ENCODE measurements around the gene CRYBG3.
"Not testable (repeated sequence)": the region's sequence is repeated elsewhere in the genome, so short reads cannot be mapped to it uniquely, and the experiment has no call there.

The CRYBG3 gene

GRCh38 chr3:97901313-97902248 is 79.8 kb downstream of the CRYBG3 start:
- DNase-seq = no peak

- DNase-seq = not testable (repeated sequence)
These were observed 88.0 kb downstream of the CRYBG3 start for GRCh38 chr3:97909830-97910229.

GRCh38 chr3:97910236-97910831 is 88.5 kb downstream of the CRYBG3 start:
- DNase-seq = not testable (repeated sequence)

DNA sequence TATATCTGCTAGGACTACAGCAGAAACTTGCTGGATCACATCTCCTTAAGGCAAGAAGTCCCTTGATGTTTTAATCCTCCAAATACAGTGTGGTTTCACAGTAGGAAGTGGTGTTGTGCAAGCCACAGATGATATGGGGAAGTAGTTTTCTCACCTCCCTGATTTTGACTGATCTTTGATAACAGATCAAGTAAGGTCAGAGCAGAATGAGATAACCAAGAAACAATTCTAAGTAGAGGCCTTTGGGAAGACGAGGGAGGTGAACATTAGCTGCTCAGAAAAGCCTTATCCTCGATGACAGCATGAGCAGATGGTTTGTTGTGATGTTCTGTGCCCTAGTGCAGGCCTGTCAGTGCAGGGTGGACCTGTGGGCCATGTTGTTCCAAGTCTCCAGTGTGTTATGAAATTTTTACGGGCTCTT is 89.1 kb downstream of the CRYBG3 start:
- DNase-seq = no peak

- no peak for DNase-seq
These were observed 89.6 kb downstream of the CRYBG3 start for GRCh38 chr3:97911459-97911858.

DNA sequence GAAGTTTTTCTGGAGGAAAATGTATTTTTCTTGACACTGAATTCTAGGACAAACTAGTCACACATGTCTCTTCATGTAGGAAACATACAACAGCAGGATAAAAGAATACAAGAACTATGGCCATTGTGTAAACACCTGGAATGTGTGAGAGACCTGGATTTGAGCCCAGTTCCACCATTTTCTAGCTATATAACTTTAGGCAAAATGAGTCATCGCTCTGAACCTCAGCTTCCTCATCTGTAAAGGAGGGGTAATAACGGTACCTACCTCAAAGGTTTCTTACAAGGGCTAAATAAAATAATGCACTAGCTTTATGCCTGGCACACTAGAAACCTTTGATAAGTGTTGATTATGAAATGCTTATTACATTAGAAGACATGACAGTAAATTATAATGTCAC is 92.6 kb downstream of the CRYBG3 start:
- no peak for DNase-seq

GRCh38 chr3:97916576-97916975 is 94.8 kb downstream of the CRYBG3 start:
- no peak for DNase-seq

DNA sequence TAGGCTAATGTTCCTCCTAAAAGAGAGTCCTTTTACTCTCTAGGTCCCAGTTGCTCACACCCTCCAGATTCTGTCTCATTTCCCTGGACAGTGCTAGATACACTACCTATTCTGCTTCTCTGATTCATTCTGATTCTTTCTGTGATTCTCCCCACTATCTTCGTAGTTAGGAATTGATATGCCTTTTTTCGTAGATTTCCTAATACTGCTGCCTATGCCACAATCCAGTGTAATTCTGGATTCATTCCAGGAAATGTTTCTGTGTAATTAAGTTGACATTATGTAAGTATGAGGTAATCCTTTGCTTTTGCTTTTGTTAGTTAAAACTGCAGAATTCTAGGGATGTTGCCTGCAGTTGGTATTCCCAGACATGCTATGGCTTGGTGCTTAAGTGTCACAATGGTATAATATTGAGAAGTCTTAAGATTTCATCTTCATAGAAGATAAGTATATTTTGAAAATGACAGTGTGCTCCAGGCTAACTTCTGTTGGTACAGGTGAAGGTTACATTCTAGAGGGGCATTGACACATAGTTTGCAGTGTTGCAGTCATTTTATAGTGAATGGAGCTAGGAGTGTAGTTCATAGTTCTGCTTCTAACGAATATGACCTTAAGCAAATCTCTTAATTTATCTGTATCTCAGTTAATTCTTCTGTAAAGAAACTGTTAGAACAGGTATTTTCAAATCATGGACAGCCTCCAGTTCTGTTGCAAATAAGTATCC is 96.2 kb downstream of the CRYBG3 start:
- DNase-seq = no peak

- no peak for DNase-seq
These were observed 105.9 kb downstream of the CRYBG3 start for GRCh38 chr3:97927704-97928103.

- no peak for DNase-seq
These were observed 107.2 kb downstream of the CRYBG3 start for GRCh38 chr3:97928986-97929385.

DNA sequence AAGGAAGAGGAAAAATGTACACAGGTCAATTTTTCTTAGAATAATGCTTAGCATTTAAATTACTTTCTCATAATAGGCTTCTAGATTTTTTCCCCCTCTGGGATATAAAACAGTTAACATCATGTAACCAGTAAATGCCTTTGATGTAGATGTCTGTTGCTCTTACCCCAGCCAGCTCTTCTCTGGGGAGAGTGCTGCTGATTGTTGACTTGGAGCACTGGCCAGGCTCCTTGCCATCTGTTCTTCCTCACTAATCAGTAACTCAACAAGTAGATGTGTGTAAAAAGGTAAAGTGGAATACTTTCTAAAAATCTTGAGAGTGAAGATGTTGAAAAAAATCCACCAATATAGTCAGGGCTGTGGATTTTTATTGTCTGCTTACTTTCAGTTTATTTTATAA is 108.2 kb downstream of the CRYBG3 start:
- no peak for DNase-seq

- no peak for DNase-seq
These were observed 109.4 kb downstream of the CRYBG3 start for GRCh38 chr3:97931218-97931617.

GRCh38 chr3:97932387-97932801 is 110.6 kb downstream of the CRYBG3 start:
- DNase-seq = no peak

- no peak for DNase-seq
These were observed 113.3 kb downstream of the CRYBG3 start for GRCh38 chr3:97934980-97935695.

- no peak for DNase-seq
These were observed 114.0 kb downstream of the CRYBG3 start for GRCh38 chr3:97935842-97936241.

DNA sequence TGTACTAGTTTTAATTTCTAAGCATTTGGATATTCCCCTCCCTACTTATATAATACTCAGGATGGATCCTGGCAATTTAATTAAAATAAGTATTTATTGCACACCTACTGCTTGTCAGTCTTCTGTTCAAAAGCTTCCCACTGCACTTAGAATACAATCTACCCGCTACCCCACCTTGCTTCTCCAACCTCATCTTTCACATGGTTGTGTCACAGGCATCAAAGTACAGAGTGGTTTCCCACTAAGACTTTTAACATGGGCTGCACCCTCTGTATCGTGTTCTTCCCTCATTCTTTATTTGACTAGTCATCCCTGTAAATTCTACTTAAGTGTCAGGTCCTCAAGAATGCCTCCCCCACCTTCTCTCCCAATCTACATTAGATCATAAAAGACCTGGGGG is 115.4 kb downstream of the CRYBG3 start:
- no peak for DNase-seq

- no peak for DNase-seq
These were observed 116.6 kb downstream of the CRYBG3 start for GRCh38 chr3:97938444-97938843.

DNA sequence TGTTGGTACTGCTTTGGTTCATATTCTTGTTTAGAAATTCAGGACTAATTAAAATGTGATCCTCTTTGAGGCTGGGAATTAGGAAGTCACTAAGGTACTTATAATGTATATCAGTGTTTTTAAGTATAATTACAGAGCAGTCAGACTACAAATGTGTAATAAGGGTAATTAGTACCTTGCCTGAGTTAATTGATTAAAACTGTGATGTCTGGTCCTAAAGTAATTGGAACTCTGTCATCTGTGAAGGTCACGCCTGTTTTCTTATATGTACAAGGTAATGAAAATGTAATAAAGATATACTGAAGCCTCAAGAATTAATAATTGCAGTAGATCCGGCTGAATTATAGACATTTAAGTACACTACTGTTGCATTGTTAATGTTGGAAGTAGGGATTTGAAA is 117.6 kb downstream of the CRYBG3 start:
- no peak for DNase-seq

DNA sequence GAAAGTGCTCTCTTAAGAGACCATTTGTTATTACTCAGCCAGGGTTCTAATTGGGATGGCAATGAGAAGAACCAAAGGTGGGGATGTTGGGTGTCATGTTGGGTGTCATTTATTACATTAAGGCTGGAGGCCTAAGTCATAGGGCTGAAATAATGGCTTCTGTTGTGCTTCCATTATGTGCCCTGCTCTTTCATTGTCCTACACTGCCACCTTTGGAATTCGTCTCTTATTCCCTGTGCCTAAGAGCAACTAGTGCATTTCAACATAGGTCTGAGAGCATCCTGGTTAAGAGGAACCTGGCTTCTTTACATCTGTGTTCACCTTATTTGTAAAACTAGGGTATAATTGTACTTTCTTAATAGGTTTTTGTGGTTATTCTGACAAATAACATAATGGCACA is 118.2 kb downstream of the CRYBG3 start:
- DNase-seq = no peak

DNA sequence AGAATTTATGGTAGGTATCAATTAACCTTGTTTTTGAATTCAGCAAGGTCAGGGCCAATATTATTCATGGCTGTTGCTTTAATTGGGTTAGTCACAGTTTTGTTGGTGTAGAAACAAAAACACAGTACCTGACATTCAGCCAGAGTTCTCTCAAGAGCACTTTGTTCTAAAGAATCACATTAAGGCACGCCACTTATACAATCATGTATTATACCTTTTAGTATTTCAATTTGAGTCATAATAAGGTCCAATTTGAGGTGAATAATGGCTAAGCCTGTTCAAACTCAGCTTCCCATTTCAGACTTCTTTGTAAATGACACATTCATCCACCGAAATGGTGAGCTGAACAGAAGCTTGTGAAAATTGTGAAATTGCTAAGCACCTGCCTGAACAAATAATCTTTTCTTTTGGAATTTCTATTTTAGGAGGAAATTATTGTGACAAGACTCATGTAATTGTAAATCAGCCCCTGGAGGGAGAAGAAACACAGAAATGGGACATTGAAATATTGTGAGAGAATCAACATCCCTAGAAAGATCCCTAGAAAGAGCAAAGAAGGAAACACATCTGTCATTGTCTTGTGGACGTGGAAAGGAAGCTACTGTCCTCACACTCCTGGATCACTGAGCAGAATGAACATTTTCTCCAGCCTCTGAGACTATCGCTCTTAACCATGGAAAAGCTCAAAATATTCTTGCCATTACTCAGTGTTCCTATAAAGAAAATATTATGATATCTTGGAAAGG is 121.2 kb downstream of the CRYBG3 start:
- DNase-seq = no peak

DNA sequence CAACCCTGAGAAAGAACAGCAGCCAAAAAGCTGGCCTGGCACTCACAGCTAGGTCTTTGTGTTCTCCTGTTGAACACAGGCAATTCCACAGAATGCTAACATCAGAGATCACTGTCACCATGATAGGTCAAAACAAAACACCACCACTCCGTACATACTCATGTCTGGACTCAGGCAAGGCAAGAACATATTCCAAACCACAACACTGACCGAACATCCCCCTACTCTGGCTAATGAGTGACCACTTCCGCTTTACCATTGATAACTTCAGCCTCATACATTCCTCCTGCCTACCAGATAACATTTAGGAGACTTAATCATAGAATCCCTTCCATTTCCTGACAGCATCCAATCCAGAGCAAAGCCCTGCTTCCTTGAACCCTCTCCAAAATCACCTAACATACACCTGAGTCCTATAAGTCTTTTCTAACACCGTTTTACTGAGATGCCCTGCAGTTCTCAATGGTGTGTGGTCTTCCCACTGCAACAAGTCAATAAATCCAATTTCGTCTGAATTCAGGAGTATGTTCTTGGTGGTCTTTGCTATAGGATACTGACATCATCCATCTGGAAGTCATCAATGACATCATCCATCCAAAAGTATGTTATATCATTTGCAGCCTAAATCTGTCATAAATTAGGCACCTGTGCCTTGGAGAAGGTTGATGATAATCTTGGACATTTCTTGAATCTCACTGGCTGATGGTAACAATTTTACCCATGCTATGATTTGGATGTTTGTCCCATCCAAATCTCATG is 126.7 kb downstream of the CRYBG3 start:
- no peak for DNase-seq

DNA sequence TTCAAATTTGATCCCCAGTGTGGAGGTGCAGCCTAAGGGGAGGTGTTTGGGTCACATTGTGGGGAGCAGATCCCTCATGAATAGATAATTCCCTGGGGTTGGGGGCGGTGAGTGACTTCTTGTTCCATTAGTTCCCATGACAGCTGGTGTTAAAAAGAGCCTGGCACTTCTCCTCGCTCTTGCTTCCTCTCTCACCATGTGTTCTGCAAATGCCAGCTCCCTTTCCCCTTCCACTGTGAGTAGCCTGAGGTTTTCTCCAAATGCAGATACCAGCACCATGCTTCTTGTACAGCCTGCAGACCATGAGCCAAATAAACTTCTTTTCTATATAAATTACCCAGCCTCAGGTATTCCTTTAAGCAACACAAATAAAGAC is 127.3 kb downstream of the CRYBG3 start:
- DNase-seq = no peak

Measured in stimulated activated CD4-positive, alpha-beta T cell treated with anti-CD3 and anti-CD28 coated beads, Interleukin-4, amount 100 ng/mL, for 1 hour (primary cell).